B cell (primary cell): ENCODE results near the gene MAP3K20. TPM values are rescaled to one million over a fixed set of nuclear protein-coding genes. Genes with fewer than 3 reads are reported as not detected.

ENCODE experiments used
- ATAC-seq: fragments of 200-7000 bp; cut with Tn5 transposase; one replicate; pipeline ENCODE4 v1.10.0; 2021; ENCODE audit warnings: low read depth, mild to moderate bottlenecking, moderate number of reproducible peaks, moderate library complexity
- CTCF ChIA-PET: fragments of 350-600 bp; sonication (Branson Sonifier 250); formaldehyde crosslinking; loops from one replicate; lab custom pipeline; 2021; ENCODE audit warnings: antibody characterized with exemption, inconsistent platforms; lab: Charles Lee
- POLR2A ChIA-PET: fragments of 350-600 bp; sonication (Branson Sonifier 250); formaldehyde crosslinking; loops from one replicate; lab custom pipeline; 2021; ENCODE audit warnings: antibody characterized with exemption; lab: Charles Lee
- DNase-seq: peaks from one replicate; pipeline ENCODE4 v3.0.0; 2013
- H2AFZ ChIP-seq: 2 replicates; pipeline ENCODE4 v1.6.1; 2012; ENCODE audit warnings: mild to moderate bottlenecking, low read depth, low read length; ENCODE audit not compliant: insufficient read depth, poor library complexity, severe bottlenecking
- H3K27ac ChIP-seq, 2 donors: 1 replicate in 1 of 2; 2 replicates in 1 of 2; pipeline ENCODE4 v1.5.1; 2012 to 2013; ENCODE audit warnings: low read length in 2 of 2, mild to moderate bottlenecking in 2 of 2, moderate library complexity in 1 of 2
- H3K27me3 ChIP-seq, 4 experiments: fragments of 200-600 bp in 1 of 4; sonication (generic) in 1 of 4; replicated peaks in 1 of 4; 1 replicate in 2 of 4; 2 replicates in 2 of 4; pipeline versions ENCODE4 v1.6.1 to v1.7.0; 2013 to 2016; ENCODE audit warnings: low read length in 3 of 4, mild to moderate bottlenecking in 2 of 4, mixed read lengths in 1 of 4, moderate library complexity in 1 of 4; ENCODE audit not compliant: insufficient read depth in 4 of 4, control insufficient read depth in 3 of 4; ENCODE audit errors: control extremely low read depth in 1 of 4
- H3K36me3 ChIP-seq, 2 experiments: replicated peaks in 1 of 2; 1 replicate in 1 of 2; 2 replicates in 1 of 2; pipeline versions ENCODE4 v1.6.1 to v1.7.1; 2013; ENCODE audit warnings: low read length in 1 of 2; ENCODE audit not compliant: insufficient read depth in 2 of 2, control insufficient read depth in 1 of 2; ENCODE audit errors: control extremely low read depth in 1 of 2, extremely low read depth in 1 of 2
- H3K4me1 ChIP-seq, 2 donors: fragments of 200-600 bp in 1 of 2; sonication (generic) in 1 of 2; 1 replicate in 1 of 2; 2 replicates in 1 of 2; pipeline versions ENCODE4 v1.5.1 to v1.6.1; 2013 to 2017; ENCODE audit warnings: low read length in 2 of 2; ENCODE audit not compliant: control insufficient read depth in 2 of 2, insufficient read depth in 2 of 2
- H3K4me2 ChIP-seq: replicated peaks from 2 replicates; pipeline ENCODE3; 2012; ENCODE audit warnings: mild to moderate bottlenecking, low read depth, low read length; ENCODE audit not compliant: poor library complexity, severe bottlenecking
- H3K4me3 ChIP-seq, 5 experiments: fragments of 200-600 bp in 1 of 5; sonication (generic) in 1 of 5; 1 replicate in 3 of 5; 2 replicates in 2 of 5; pipeline versions ENCODE4 v1.5.1 to v1.7.0; 2011 to 2016; ENCODE audit warnings: low read length in 4 of 5, mild to moderate bottlenecking in 4 of 5, low read depth in 2 of 5, control low read depth in 1 of 5, moderate library complexity in 1 of 5; ENCODE audit not compliant: insufficient read depth in 1 of 5; ENCODE audit errors: control extremely low read depth in 1 of 5, extremely low read depth in 1 of 5
- H3K79me2 ChIP-seq: fragments of 200-600 bp; sonication (generic); one replicate; pipeline ENCODE4 v1.6.0; 2016; ENCODE audit warnings: low read length; ENCODE audit not compliant: control insufficient read depth, insufficient read depth
- H3K9ac ChIP-seq: fragments of 200-600 bp; sonication (generic); 2 replicates; pipeline ENCODE4 v1.6.1; 2017; ENCODE audit warnings: mild to moderate bottlenecking, low read length, moderate library complexity
- H3K9me3 ChIP-seq, 3 donors: one replicate each; pipeline versions ENCODE4 v1.6.1 to v1.7.1; 2013; ENCODE audit warnings: low read length in 2 of 3; ENCODE audit not compliant: control insufficient read depth in 2 of 3, insufficient read depth in 1 of 3; ENCODE audit errors: control extremely low read depth in 1 of 3
- H4K20me1 ChIP-seq: 2 replicates; pipeline ENCODE4 v1.6.0; 2012; ENCODE audit warnings: mild to moderate bottlenecking, low read length; ENCODE audit not compliant: insufficient read depth, control insufficient read depth, poor library complexity, severe bottlenecking
- H3K27ac Mint-ChIP-seq: one replicate; pipeline ENCODE4 v1.8.0; 2021; ENCODE audit warnings: mixed read lengths
- H3K27me3 Mint-ChIP-seq: one replicate; pipeline ENCODE4 v1.8.0; 2021; ENCODE audit warnings: mixed read lengths
- H3K4me1 Mint-ChIP-seq: one replicate; pipeline ENCODE4 v1.8.0; 2021; ENCODE audit warnings: mixed read lengths
- H3K4me3 Mint-ChIP-seq: one replicate; pipeline ENCODE4 v1.8.0; 2021; ENCODE audit warnings: mixed read lengths
- H3K9me3 Mint-ChIP-seq: one replicate; pipeline ENCODE4 v1.8.0; 2022; ENCODE audit warnings: mixed read lengths; ENCODE audit not compliant: insufficient read depth
- EZH2 ChIP-seq: IDR thresholded peaks from 2 replicates; pipeline ENCODE4 v1.6.1; 2012; ENCODE audit warnings: borderline replicate concordance, low read depth, mild to moderate bottlenecking, moderate library complexity, low read length; ENCODE audit not compliant: insufficient read depth, poor library complexity, severe bottlenecking
- WGBS: methylation state at CpG from one replicate; pipeline ENCODE4 v1.1.5; 2013; ENCODE audit warnings: missing lambda C conversion rate; ENCODE audit not compliant: insufficient coverage; 5-methylcytosine and 5-hydroxymethylcytosine counted together
- intact Hi-C: fragments of 100-400 bp; cut with micrococcal nuclease; formaldehyde crosslinking; loops from one replicate; pipeline ENCODE4 v1.10.0; 2022
- polyA plus RNA-seq: library from polyadenylated mRNA; depleted of rRNA; stranded (reverse); fragments of >200 nt; gene quantifications from 2 replicates; pipeline ENCODE4 v1.2.3, GENCODE V29; 2012
- total RNA-seq, 2 donors: library from RNA; stranded (reverse); fragments of 120-200 nt in 1 of 2; gene quantifications; 1 replicate in 1 of 2; 2 replicates in 1 of 2; pipeline versions ENCODE4 v1.2.3 to v1.2.4, GENCODE V29; 2013 to 2022
- TF ChIP-seq, protein P1 (sequence below): fragments of 200-600 bp; IDR thresholded peaks from one replicate; pipeline ENCODE4 v1.8.0; 2022; ENCODE audit warnings: antibody characterized with exemption, mild to moderate bottlenecking

The MAP3K20 gene
- total and polyA plus RNA-seq, 2 donors (not counting 1 experiment from before 2014, with no cell fraction given): 2.2 to 9.1 TPM

DNA sequence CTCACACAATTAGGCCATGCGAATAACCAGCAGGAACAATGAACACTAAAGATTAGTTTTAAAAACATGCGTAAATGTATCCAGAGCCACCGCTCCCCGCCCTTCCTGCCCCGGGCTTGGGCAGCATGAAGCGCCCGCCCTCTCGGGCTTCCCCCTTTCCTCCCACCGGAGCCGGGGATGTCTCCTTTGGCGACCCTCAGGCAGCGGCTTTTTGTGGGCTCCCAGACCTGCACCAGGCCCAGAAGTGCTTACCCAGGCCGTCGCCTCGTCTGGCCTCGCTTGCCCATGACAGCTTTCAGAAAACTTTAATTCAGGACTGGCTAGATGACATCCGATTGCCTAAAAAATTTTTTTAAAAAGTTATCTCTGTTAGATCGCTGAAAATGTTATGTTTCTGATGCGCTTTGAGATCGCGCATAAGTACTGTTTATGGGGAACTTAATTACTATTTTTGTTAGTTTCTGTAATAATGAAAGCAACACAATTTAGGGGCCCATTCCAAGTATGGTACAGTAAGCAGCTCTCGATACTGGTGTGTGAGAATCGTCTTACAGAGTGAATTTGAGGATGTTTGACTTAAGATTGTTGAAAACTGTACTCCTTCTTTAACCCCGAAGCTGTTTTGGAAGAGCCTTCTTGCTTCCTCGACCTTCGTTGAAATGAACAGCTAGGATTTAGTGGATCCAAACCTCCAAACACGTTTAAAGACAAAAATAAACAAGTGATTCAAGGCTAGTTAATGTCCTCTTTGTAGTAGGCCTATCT lies 1.1 kb downstream of the MAP3K20 start:
- intact Hi-C loops: loop anchor here (5.0 kb wide), 1 partner anchor 136 kb away; no protein-coding TSS in a partner anchor
- peak overlapping the region; percentile 79 for H3K27ac Mint-ChIP-seq
- ChIA-PET CTCF (interaction anchor here (0.6 kb wide), 1 partner anchor 174 kb away, joined by 3 read pairs; no protein-coding TSS in a partner anchor), POLR2A (no interaction called here)
- peaks cover 9 to 11% of the 10 kb centered on the region in 2 donors for H3K4me1 ChIP-seq
- H3K79me2 ChIP-seq: peaks cover 9% of the 10 kb centered on the region
- ATAC-seq (peak; percentile 22), DNase-seq (no peak)
- H3K9me3 Mint-ChIP-seq: no peaks in the 10 kb centered on the region
- peak overlapping the region; percentile 74 for H3K9ac ChIP-seq
- H3K27ac ChIP-seq: peak overlapping the region in 1 of 2 donors; percentile 56
- H3K4me2 ChIP-seq: peak overlapping the region; percentile 91
- H3K27me3 Mint-ChIP-seq: peaks cover 5% of the 10 kb centered on the region
- no peaks in the 10 kb centered on the region for H3K9me3 ChIP-seq
- peak overlapping the region; percentile 86 for H2AFZ ChIP-seq
- H3K4me1 Mint-ChIP-seq: peaks cover 16% of the 10 kb centered on the region
- 12% methylated on average over 20 of the region's 27 CpGs for WGBS
- H3K36me3 ChIP-seq: no peaks in the 10 kb centered on the region
- H3K4me3 Mint-ChIP-seq: peak overlapping the region; percentile 95
- peaks cover 0 to 4% (median 0%) of the 10 kb centered on the region in 4 experiments for H3K27me3 ChIP-seq
- H4K20me1 ChIP-seq: no peaks in the 10 kb centered on the region
- peak overlapping the region; percentile 49 to 87 (median 74) for H3K4me3 ChIP-seq
- TF ChIP-seq, protein P1, sequence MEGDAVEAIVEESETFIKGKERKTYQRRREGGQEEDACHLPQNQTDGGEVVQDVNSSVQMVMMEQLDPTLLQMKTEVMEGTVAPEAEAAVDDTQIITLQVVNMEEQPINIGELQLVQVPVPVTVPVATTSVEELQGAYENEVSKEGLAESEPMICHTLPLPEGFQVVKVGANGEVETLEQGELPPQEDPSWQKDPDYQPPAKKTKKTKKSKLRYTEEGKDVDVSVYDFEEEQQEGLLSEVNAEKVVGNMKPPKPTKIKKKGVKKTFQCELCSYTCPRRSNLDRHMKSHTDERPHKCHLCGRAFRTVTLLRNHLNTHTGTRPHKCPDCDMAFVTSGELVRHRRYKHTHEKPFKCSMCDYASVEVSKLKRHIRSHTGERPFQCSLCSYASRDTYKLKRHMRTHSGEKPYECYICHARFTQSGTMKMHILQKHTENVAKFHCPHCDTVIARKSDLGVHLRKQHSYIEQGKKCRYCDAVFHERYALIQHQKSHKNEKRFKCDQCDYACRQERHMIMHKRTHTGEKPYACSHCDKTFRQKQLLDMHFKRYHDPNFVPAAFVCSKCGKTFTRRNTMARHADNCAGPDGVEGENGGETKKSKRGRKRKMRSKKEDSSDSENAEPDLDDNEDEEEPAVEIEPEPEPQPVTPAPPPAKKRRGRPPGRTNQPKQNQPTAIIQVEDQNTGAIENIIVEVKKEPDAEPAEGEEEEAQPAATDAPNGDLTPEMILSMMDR: no peak
- TF ChIP-seq EZH2: no peak
